Breast epithelium (tissue), 3 donors: Measurements from ENCODE around the gene EFCAB8.

Experiments used
- CTCF ChIP-seq, 3 donors: fragments of 450-650 bp; IDR thresholded peaks; one replicate each; pipeline ENCODE4 v1.5.1; 2016 to 2017; ENCODE audit warnings: antibody characterized with exemption in 3 of 3, mild to moderate bottlenecking in 3 of 3, moderate library complexity in 3 of 3
- POLR2A ChIP-seq: fragments of 450-650 bp; IDR thresholded peaks from one replicate; pipeline ENCODE4 v1.6.1; 2016; ENCODE audit warnings: antibody characterized with exemption, mild to moderate bottlenecking, moderate library complexity
- POLR2AphosphoS5 ChIP-seq, 3 donors: sonication (generic); formaldehyde crosslinking; IDR thresholded peaks; one replicate each; pipeline ENCODE4 v1.6.1; 2017; ENCODE audit warnings: antibody characterized with exemption in 3 of 3

GRCh38 chr20:33000802-33001466, 142.2 kb downstream of the EFCAB8 start:
- TF ChIP-seq POLR2A (no peak), POLR2AphosphoS5 (IDR thresholded peaks at IDR 0.05) (no peak), CTCF (IDR thresholded peaks at IDR 0.05) (no peak)
